HG03521 (cell line): ENCODE results near the gene MTF1.

Source experiments
- ATAC-seq: cut with Tn5 transposase; IDR thresholded peaks from one replicate; pipeline ENCODE4 v1.9.1; 2021; ENCODE audit warnings: mild to moderate bottlenecking, moderate library complexity; ENCODE audit not compliant: unreplicated experiment

The MTF1 gene

GRCh38 chr1:37868466-37868865 lies 9.1 kb upstream of the MTF1 start:
- ATAC-seq: no peak

- no peak for ATAC-seq
Observed at GRCh38 chr1:37867784-37868183, 8.4 kb upstream of the MTF1 start.

DNA sequence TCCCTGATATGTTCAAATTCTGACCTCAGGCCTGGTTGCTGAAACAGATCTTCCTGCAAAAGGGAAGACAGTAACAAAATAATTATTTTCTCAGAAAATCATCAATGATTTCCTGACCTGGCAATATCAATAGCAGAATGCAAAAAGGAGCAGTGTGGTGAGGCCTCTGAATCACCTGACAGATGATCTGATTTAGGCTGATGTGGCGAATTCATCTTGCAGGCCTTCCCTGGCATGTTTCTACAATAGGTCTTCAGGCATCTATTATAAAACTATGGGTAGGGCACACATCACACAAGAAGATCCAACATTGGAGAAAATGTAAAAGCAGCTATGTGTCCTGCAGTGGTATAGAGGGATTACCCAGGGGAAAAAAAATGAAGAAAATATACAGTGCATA lies 7.1 kb upstream of the MTF1 start:
- no peak for ATAC-seq

GRCh38 chr1:37865348-37866120 lies 6.1 kb upstream of the MTF1 start:
- no peak for ATAC-seq

GRCh38 chr1:37862330-37862729 lies 2.9 kb upstream of the MTF1 start:
- ATAC-seq: no peak

DNA sequence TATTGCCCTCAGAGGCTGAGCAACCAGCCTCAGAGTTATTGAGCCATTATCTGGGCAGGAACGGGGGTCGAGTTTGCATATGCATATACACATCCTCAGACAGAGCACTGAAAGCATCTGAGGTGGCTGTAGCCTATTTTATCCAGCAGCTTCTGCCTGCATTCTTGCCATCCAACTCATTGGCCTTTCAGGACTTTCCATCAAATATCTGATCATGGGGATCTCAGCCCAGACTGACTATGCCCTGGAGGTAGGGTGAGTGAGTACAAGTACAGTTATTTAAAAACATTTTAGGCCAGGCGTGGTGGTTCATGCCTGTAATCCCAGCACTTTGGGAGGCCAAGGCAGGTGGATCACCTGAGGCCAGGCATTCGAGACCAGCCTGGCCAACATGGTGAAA lies 1.8 kb upstream of the MTF1 start:
- no peak for ATAC-seq

DNA sequence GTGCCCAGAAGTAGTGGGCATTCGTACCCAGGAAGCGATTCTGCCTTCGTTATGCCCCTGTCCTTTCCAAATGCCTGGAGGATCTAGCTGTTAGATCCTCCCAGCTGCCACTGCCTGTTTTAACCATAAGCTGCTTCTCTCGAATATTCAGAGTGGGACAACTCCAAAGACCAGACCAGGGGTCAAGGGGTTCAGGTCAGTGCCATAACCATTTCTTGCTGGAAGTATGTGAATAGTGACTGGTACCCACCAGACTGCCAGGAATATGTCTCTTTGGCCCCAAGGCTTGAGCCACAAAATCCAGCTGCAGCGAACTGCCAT lies 914 bp upstream of the MTF1 start:
- no peak for ATAC-seq

- peak; percentile 9 for ATAC-seq
Observed at GRCh38 chr1:37858931-37859506, 373 bp downstream of the MTF1 start.

DNA sequence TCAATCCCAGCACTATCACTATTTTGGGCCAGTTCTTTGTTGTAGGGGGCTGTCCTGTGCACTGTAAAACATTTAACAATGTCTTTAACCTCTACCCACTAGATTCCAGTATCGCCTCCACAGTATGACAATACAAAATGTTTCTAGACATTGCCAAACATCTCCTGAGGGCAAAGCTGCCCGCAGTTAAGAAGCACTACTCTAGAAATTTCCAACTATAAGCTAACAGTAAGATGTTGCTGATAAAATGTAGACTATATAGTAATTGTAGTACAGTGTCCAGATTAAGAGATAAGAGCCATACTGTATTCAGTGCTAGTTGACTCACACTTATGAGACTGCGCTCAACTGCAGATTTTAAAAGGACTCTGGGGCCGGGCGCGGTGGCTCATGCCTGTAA lies 5.0 kb downstream of the MTF1 start:
- no peak for ATAC-seq

DNA sequence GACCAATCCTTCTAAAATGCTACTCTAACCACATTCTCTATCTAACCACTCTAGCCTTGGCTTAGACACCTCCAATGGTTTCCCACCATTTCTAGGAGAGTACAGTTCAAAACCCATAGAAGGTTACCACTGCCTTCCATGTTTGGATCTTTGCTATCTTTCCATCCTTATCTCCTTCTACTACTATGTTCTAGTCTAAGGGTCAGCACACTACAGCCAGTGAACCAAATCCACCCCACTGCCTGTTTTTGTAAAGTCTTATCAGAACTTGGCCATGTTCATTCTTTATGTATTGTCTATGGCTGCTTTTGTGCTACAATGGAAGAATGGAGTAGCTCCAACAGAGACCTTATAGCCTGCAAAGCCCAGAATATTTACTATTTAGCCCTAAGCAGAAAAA lies 6.2 kb downstream of the MTF1 start:
- no peak for ATAC-seq

GRCh38 chr1:37851782-37852210 lies 7.6 kb downstream of the MTF1 start:
- ATAC-seq: no peak

GRCh38 chr1:37851262-37851661 lies 8.1 kb downstream of the MTF1 start:
- no peak for ATAC-seq

- no peak for ATAC-seq
Observed at GRCh38 chr1:37850352-37850955, 8.9 kb downstream of the MTF1 start.

DNA sequence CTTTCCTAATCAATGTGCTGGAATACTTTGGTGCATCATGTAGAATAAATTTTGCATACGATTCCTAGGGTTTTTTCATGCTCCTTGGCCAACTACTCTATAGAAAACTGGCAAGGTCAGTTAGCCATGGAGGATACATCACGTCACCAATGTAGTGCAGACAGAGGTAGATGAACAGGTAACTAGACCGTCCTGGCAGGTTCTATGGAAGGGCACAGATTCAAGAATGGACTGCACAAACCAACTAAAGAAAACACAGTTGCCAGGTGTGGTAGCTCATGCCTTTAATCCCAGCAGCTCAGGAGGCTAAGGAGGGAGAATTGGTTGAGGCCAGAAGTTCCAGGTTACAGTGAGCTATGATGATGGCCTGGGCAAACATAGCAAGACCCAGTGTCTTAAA lies 9.9 kb downstream of the MTF1 start:
- no peak for ATAC-seq

DNA sequence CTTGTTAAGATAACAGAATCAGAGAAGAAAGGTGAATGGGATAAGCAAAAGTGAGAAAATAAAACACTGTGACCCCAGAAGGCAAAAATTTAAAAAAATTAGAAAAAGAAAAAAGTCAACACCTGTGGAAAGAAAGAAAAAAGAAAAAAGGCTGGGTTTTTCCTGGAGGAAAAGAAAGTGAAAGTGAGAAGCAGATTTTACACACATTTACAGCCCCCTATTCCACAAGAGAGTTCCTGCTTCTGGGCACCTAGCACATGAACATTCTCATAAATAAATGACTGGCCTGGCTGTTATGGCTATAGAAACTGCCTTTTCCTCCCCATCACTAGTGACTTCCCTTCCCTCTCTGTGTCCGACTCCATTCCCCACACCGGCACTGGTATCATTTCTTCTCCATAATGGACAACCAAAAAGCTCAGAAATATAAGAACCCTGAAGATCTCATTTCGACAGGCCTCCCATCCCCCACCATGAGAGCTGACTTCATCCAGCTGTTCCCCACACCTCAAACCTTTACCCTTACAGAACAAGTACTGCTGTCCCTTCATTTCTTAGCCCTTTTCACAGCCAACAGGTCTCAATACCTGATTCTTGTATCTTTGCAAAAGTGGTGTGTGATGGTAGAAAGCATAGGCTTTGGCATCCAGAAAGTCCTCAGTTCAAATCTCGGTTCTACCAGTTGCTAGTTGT lies 12.6 kb downstream of the MTF1 start:
- no peak for ATAC-seq

- ATAC-seq: no peak
Observed at GRCh38 chr1:37845786-37846185, 13.6 kb downstream of the MTF1 start.

DNA sequence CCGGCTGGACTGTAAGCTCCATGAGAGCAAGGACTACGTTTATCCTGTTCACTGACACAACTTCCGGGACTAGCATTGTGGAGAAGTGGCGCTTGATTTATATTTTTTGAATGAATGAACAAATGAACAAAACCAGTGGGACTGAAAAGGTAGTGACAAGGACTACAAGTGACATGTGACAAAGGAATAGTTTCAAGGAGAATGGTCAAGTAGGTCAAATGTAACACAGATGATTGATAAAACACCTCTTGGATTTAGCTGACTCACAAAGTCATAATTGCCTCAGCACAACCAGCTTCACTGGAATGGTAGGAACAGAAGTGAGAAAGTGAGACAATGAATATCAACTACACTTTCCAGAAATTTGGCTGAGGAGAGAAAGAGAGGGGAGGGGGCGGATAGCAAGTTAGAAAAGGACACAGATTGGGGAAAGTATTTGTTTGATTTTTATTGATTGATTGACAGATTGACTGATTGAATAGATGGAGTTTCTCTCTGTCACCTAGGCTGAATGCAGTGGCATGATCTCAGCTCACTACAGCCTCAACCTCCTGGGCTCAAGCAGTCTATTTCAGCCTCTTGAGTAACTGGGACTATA lies 14.2 kb downstream of the MTF1 start:
- no peak for ATAC-seq

- no peak for ATAC-seq
Observed at GRCh38 chr1:37844536-37844935, 14.9 kb downstream of the MTF1 start.

GRCh38 chr1:37841652-37842051 lies 17.7 kb downstream of the MTF1 start:
- no peak for ATAC-seq

- ATAC-seq: no peak
Observed at GRCh38 chr1:37840711-37841110, 18.7 kb downstream of the MTF1 start.

DNA sequence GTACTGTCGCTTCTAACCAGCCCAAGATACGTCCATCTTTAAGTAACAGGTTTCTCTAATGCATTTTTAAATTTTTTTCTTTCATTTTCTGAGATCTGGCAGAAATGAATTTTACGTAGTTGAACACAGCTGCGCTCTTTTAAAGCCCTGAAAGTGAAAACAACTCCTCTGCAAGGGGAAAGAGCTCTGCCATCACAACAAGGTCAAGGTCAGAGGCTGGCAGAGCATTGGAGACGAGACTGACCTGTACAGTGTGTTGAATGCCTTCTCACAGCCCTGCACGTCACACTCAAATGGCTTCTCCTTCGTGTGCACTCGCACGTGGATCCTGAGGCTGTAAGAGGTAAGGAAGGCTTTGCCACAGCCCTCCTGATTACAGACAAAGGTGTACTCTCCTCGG lies 19.7 kb downstream of the MTF1 start:
- ATAC-seq: no peak

DNA sequence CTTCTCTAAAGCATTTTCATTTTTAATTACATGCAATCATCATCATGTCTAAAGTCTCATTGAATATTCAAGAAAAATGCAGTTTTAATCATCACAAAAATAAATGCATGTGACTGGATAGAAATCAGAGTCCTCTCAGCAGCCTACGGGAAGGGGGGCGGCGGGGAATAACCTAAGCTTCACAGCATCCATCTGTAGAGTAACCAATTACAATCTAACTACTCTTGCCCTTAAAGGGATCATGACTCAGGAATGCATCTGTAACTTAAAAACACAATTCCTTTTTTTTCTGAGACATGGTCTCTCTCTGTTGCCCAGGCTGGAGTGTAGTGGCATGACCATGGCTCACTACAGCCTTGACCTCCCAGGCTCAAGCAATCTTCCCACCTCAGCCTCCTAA lies 22.6 kb downstream of the MTF1 start:
- ATAC-seq: no peak
